ENCODE measurements around the gene UBE2V1. TPM values are rescaled to one million over a fixed set of nuclear protein-coding genes. Genes with fewer than 3 reads are reported as not detected.

The UBE2V1 gene
- total and polyA plus RNA-seq, 2 of the 13 experiments (the other 11 are each of a cell fraction or from before 2014, with no cell fraction given): 81.3 to 132 TPM

DNA sequence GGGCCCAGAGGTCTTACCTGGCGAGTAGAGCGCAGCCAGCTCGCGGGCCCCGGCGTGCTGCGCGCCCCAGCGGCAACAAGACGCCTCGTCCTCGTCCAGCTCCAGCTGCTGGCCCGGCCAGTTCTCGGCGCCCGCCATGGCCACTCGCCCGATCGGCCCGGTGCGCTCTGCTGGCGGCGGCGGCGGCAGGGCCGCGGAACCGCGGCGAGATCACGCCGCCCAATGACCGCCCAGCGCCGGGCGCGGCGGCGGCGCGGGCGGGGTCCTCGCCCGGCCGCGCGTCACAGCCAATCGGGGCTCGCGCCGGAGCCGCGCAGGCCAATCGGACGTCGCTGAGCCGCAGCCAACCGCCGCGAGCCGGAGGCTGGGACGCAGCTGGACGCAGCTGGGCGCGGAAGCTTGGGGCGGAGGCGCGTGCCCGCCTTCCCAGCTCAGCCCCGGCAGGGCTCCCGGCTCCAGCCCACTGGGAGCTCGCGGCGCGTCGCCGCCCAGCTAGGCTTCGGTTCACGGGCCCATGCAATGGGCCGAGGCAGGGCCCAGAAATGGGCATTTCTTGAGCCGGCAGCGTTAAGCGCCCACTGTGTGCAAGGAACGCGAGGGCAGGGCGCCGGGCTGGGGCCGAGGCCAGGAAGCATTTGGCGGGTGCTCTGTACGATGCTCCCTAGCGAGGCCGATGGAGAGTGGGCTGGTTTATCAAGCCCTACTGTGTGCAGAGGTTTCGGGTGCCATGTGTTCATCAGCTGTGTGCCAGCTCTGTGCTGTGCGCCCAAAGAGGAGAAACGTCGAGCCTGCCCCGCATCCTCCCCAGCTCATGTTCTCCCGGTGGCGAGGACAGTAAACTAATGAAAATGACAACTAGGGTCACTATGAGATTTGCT lies 40.8 kb upstream of the UBE2V1 start, which contains the start of gene PEDS1 (continued):
- TF ChIP-seq GMEB2 (CRISPR knock-in tag; IDR thresholded peaks at IDR 0.05; ENCODE audit: low read depth) (peak; percentile 61), CBX1 (IDR thresholded peaks at IDR 0.05; ENCODE audit: low read depth) (peak; percentile 78), ZNF431 (CRISPR knock-in tag; IDR thresholded peaks at IDR 0.05; ENCODE audit: borderline replicate concordance, low read depth) (peak; percentile 98), ZNF317 (CRISPR knock-in tag; IDR thresholded peaks at IDR 0.05) (0 out of 2 replicates have a peak, but pooled peaks have one; percentile 69), POLR2AphosphoS2 (IDR thresholded peaks at IDR 0.05; ENCODE audit: low read depth, low read length) (no peak), ZNF761 (CRISPR knock-in tag; conservative IDR thresholded peaks at IDR 0.05) (peak; percentile 77), ZNF75D (CRISPR knock-in tag; IDR thresholded peaks at IDR 0.05; ENCODE audit: borderline replicate concordance) (no peak), ZNF253 (CRISPR knock-in tag; IDR thresholded peaks at IDR 0.05; ENCODE audit: borderline replicate concordance) (peak; percentile 92), LCORL (IDR thresholded peaks at IDR 0.05) (no peak), LCORL (CRISPR knock-in tag; IDR thresholded peaks at IDR 0.05) (peak; percentile 76; the same call in 1 of the 2 replicates), ZKSCAN8 (CRISPR knock-in tag; IDR thresholded peaks at IDR 0.05; ENCODE audit: borderline replicate concordance) (peak; percentile 40; the same call in 1 of the 2 replicates), AGO2 (optimal IDR thresholded peaks at IDR 0.05; ENCODE audit: low read depth, low read length) (peak; percentile 73), ZNF850 (CRISPR knock-in tag; conservative IDR thresholded peaks at IDR 0.05) (peak; percentile 95), HDAC1 (CRISPR knock-in tag; IDR thresholded peaks at IDR 0.05) (peak; percentile 98), THYN1 (CRISPR knock-in tag; IDR thresholded peaks at IDR 0.05; ENCODE audit: borderline replicate concordance, low read depth) (peak; percentile 84; the same call in 1 of the 2 replicates)
- TF ChIP-seq, protein P1, sequence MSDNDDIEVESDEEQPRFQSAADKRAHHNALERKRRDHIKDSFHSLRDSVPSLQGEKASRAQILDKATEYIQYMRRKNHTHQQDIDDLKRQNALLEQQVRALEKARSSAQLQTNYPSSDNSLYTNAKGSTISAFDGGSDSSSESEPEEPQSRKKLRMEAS (IDR thresholded peaks at IDR 0.05): peak; percentile 99
- TF ChIP-seq, protein P2, sequence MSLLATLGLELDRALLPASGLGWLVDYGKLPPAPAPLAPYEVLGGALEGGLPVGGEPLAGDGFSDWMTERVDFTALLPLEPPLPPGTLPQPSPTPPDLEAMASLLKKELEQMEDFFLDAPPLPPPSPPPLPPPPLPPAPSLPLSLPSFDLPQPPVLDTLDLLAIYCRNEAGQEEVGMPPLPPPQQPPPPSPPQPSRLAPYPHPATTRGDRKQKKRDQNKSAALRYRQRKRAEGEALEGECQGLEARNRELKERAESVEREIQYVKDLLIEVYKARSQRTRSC (CRISPR knock-in tag; IDR thresholded peaks at IDR 0.05; ENCODE audit: low read depth): peak; percentile 98
- TF ChIP-seq, protein P3, sequence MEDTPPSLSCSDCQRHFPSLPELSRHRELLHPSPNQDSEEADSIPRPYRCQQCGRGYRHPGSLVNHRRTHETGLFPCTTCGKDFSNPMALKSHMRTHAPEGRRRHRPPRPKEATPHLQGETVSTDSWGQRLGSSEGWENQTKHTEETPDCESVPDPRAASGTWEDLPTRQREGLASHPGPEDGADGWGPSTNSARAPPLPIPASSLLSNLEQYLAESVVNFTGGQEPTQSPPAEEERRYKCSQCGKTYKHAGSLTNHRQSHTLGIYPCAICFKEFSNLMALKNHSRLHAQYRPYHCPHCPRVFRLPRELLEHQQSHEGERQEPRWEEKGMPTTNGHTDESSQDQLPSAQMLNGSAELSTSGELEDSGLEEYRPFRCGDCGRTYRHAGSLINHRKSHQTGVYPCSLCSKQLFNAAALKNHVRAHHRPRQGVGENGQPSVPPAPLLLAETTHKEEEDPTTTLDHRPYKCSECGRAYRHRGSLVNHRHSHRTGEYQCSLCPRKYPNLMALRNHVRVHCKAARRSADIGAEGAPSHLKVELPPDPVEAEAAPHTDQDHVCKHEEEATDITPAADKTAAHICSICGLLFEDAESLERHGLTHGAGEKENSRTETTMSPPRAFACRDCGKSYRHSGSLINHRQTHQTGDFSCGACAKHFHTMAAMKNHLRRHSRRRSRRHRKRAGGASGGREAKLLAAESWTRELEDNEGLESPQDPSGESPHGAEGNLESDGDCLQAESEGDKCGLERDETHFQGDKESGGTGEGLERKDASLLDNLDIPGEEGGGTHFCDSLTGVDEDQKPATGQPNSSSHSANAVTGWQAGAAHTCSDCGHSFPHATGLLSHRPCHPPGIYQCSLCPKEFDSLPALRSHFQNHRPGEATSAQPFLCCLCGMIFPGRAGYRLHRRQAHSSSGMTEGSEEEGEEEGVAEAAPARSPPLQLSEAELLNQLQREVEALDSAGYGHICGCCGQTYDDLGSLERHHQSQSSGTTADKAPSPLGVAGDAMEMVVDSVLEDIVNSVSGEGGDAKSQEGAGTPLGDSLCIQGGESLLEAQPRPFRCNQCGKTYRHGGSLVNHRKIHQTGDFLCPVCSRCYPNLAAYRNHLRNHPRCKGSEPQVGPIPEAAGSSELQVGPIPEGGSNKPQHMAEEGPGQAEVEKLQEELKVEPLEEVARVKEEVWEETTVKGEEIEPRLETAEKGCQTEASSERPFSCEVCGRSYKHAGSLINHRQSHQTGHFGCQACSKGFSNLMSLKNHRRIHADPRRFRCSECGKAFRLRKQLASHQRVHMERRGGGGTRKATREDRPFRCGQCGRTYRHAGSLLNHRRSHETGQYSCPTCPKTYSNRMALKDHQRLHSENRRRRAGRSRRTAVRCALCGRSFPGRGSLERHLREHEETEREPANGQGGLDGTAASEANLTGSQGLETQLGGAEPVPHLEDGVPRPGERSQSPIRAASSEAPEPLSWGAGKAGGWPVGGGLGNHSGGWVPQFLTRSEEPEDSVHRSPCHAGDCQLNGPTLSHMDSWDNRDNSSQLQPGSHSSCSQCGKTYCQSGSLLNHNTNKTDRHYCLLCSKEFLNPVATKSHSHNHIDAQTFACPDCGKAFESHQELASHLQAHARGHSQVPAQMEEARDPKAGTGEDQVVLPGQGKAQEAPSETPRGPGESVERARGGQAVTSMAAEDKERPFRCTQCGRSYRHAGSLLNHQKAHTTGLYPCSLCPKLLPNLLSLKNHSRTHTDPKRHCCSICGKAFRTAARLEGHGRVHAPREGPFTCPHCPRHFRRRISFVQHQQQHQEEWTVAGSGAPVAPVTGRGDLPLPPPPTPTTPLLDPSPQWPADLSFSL (CRISPR knock-in tag; IDR thresholded peaks at IDR 0.05): no peak
- TF ChIP-seq, protein P4, sequence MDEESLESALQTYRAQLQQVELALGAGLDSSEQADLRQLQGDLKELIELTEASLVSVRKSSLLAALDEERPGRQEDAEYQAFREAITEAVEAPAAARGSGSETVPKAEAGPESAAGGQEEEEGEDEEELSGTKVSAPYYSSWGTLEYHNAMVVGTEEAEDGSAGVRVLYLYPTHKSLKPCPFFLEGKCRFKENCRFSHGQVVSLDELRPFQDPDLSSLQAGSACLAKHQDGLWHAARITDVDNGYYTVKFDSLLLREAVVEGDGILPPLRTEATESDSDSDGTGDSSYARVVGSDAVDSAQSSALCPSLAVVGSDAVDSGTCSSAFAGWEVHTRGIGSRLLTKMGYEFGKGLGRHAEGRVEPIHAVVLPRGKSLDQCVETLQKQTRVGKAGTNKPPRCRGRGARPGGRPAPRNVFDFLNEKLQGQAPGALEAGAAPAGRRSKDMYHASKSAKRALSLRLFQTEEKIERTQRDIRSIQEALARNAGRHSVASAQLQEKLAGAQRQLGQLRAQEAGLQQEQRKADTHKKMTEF (CRISPR knock-in tag; IDR thresholded peaks at IDR 0.05): peak; percentile 98
